NCI-H345 (cell line): ENCODE data around the gene ACAA1.
"Not testable (repeated sequence)": the region's sequence is repeated elsewhere in the genome, so short reads cannot be mapped to it uniquely, and the experiment has no call there.

Source experiments
- DNase-seq: peaks from one replicate; lab custom pipeline; 2025; lab: John Stamatoyannopoulos, UW

Gene ACAA1

DNA sequence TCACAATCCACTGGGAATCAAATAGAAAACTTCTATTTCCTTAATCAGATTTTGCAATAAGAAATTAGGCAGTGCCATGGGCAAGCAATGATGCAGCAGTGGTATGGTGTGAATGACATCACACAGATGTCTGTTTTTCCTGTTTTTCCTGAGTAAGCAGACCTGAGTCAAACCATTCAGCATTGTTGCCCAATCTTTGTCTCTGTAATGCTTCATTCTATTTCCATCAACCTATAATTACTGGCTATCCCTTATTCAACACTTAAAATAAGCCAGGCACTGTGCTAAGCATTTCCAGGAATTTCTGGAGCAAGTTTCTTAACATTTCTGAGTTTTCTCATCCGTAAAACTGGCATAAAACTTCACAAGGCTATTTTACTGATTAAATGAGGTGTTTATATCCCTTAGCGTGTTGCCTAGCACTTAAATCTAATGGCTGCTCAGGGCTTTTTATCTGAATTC lies 17.1 kb upstream of the ACAA1 start:
- DNase-seq, result no peak

DNA sequence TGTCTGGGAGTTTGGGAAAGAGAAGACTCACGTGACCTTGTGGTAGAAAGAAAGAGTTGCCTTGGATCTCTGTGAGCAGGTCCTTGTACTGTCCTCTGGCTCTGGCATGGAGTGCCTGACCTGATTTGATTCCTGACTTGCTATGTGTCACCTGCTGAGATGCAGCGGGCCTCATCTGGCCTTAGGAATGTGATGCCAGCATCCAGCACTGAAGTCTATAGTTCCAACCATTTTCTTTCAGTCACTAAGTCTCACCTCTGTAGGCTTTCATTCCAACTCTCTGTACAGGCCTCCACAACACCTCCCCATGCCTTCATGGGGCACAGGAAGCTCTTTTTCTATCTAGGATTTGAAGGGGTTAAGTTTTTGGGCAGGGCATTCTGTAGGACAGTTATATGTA lies 16.3 kb upstream of the ACAA1 start:
- no peak for DNase-seq

- no peak for DNase-seq
Measured at GRCh38 chr3:38152609-38153008, 15.7 kb upstream of the ACAA1 start.

DNA sequence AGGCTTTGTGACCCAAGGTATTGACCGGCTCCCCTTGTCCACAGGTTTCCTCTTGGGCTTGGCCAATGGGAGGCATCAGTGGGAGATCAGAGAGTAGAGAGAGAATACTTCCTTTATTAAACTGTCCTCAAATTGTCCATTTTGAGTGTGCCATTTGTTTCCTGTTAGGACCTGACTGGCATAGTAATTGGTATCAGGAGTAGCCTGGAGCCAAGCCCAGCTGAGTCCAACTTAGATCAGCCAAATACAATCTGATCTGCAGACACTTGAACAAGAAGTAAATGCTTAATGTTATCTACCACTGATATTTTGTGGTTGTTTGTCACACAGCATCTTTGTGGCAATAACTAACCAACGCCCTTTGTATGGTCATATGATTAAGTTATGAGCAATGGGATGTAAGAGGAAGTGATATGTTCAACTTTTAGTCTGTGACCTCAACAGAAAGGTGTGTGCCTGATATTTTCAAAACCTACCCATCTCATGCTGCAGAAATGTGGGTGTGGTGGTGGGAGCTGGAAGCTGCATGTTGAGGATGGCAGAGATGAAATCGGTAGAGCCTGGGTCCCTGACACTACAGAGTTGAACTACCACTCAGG lies 14.8 kb upstream of the ACAA1 start:
- DNase-seq, result no peak

DNA sequence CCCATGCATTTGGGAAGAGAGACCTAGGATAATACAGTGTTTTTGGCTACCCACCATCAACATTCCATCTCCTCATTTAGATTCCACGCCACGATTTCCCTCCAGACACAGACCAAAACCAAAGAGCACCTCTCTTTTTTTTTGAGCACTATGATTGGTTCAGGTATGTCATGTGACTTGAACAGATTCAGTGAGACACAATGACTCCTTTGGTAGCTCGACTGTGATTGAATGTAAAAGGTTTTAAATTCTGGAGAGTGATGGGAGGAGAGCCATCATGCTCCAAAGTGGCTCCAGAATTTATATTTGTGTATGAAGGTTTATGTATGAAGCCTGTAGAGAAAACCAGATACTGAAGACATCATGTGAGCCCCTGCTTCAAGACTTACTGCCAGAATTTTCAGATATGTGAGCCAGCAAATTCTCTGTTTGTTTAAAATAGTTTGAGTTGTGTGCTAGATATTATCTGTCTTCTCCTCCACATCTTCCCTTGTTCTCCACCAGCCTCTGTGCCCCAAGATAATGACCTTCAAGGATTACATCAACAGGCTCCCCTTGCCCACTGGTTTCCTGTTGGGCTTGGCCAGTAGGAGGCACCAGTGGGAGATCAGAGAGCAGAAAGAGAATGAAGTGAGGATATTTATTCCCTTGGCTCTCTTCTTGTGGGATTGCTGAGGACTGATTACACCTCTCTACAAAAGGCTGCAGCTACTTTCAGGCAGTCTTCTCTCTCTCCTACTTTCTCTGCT lies 14.0 kb upstream of the ACAA1 start:
- no peak for DNase-seq

- no peak for DNase-seq
Measured at GRCh38 chr3:38149708-38150107, 12.8 kb upstream of the ACAA1 start.

- DNase-seq, result no peak
Measured at GRCh38 chr3:38148311-38148882, 11.5 kb upstream of the ACAA1 start.

GRCh38 chr3:38147421-38147820 lies 10.5 kb upstream of the ACAA1 start:
- DNase-seq, result no peak

GRCh38 chr3:38146504-38146903 lies 9.6 kb upstream of the ACAA1 start:
- no peak for DNase-seq

GRCh38 chr3:38143511-38143910 lies 6.6 kb upstream of the ACAA1 start:
- no peak for DNase-seq

GRCh38 chr3:38142959-38143358 lies 6.0 kb upstream of the ACAA1 start:
- no peak for DNase-seq

GRCh38 chr3:38141952-38142273 lies 5.0 kb upstream of the ACAA1 start:
- DNase-seq, result no peak

GRCh38 chr3:38141173-38141951 lies 4.4 kb upstream of the ACAA1 start:
- DNase-seq, result no peak

GRCh38 chr3:38140326-38141172 lies 3.6 kb upstream of the ACAA1 start:
- DNase-seq, result no peak

DNA sequence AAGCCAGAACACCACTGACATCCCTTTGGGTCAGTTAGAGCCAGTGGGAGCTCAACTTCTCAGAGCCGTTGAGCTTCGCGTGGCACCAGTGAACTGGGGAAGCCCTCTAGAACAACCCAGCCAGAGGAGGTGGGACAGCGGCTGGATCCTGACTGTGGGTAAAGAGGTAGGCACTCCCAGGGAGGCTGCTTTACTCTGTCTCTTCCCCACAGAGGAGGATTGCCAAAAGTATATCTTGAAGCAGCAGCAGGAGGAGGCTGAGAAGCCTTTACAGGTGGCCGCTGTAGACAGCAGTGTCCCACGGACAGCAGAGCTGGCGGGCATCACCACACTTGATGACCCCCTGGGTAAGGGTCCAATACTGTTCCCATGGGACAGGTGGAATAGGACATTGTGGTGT lies 2.7 kb upstream of the ACAA1 start:
- no peak for DNase-seq

- no peak for DNase-seq
Measured at GRCh38 chr3:38139191-38139590, 2.3 kb upstream of the ACAA1 start.

DNA sequence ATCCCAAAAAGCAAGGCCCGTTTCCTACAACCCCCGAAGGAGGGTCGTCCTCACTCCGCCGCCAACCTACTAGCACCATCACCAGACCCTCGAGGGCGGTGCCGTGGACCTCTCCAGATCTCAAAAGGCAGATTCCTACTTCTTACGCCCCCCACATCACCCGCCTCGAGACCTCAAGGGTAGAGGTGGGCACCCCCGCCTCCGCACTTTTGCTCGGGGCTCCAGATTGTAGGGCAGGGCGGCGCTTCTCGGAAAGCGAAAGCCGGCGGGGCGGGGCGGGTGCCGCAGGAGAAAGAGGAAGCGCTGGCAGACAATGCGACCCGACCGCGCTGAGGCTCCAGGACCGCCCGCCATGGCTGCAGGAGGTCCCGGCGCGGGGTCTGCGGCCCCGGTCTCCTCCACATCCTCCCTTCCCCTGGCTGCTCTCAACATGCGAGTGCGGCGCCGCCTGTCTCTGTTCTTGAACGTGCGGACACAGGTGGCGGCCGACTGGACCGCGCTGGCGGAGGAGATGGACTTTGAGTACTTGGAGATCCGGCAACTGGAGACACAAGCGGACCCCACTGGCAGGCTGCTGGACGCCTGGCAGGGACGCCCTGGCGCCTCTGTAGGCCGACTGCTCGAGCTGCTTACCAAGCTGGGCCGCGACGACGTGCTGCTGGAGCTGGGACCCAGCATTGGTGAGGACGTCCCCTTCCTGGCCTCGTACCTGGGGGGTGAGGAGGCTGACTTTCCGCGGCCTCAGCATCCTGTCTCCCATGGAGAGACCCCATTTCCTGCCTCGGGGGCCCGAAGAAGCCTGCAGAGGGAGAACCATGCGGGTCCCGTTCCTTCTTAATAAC lies 1.6 kb upstream of the ACAA1 start, which contains the start of gene MYD88:
TSS of gene MYD88 (plus strand) at position 313 of the 842 bp plus-strand sequence. CDS start at position 353, 40 bp downstream.
- DNase-seq, result peak; percentile 34

- DNase-seq, result peak; percentile 30
Measured at GRCh38 chr3:38137615-38138348, 855 bp upstream of the ACAA1 start.

DNA sequence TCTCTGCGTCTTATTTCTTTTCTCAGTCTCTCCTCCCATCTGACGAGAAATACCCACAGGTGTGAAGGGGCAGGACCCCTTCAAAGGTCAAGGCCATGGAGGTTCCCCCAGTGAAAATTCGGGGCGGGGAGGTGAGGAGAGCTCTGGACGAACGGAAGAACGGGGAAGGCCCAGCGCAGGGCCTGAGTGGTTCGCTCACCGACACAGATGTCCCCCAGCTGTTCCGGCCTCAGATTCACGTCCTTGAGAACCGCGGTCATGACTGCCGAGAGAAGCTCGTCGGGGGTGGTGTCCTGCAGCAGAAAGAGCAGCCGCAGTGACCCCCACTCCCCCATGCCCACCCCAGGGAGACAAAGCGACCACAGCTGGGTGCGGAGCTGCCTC lies 542 bp downstream of the ACAA1 start:
- no peak for DNase-seq

GRCh38 chr3:38135621-38136277 lies 1.2 kb downstream of the ACAA1 start:
- not testable (repeated sequence) for DNase-seq
